ENCODE measurements around the gene CPSF3.

Gene CPSF3

GRCh38 chr2:9398881-9399780 is 24.3 kb upstream of the CPSF3 start:
- no peak for TF ChIP-seq CTCF (IDR thresholded peaks at IDR 0.05; ENCODE audit: low read depth, low read length)
- no peak for DNase-seq (ENCODE audit: extremely low read depth, low read depth)

GRCh38 chr2:9400268-9401058 is 23.0 kb upstream of the CPSF3 start:
- DNase-seq (ENCODE audit: extremely low read depth, low read depth), result no peak
- TF ChIP-seq CTCF (IDR thresholded peaks at IDR 0.05; ENCODE audit: low read depth, low read length), result no peak

- no peak for TF ChIP-seq CTCF (IDR thresholded peaks at IDR 0.05; ENCODE audit: low read depth, low read length)
Measured at GRCh38 chr2:9401059-9401547, 22.4 kb upstream of the CPSF3 start.

GRCh38 chr2:9401646-9402371 is 21.6 kb upstream of the CPSF3 start:
- DNase-seq (ENCODE audit: extremely low read depth, low read depth), result no peak
- no peak for TF ChIP-seq CTCF (IDR thresholded peaks at IDR 0.05; ENCODE audit: low read depth, low read length)

More at GRCh38 chr2:9401059-9401547, 22.4 kb upstream of the CPSF3 start:
- no peak for DNase-seq (ENCODE audit: extremely low read depth, low read depth)

- TF ChIP-seq CTCF (IDR thresholded peaks at IDR 0.05; ENCODE audit: low read depth, low read length), result no peak
- no peak for DNase-seq (ENCODE audit: extremely low read depth, low read depth)
Measured at GRCh38 chr2:9403924-9404323, 19.5 kb upstream of the CPSF3 start.

- DNase-seq (ENCODE audit: extremely low read depth, low read depth), result no peak
- TF ChIP-seq CTCF (IDR thresholded peaks at IDR 0.05; ENCODE audit: low read depth, low read length), result no peak
Measured at GRCh38 chr2:9404451-9404850, 19.0 kb upstream of the CPSF3 start.
